K562 (cell line): Measurements from ENCODE around the gene MRPS10. TPM values are rescaled to one million over a fixed set of nuclear protein-coding genes. Genes with fewer than 3 reads are reported as not detected.
A peak's percentile ranks its signal among the peaks of the same experiment; 100 is the strongest.

Source experiments
- ATF1 ChIP-seq, 2 experiments: fragments of 450-650 bp in 1 of 2; IDR thresholded peaks; 2 replicates each; pipeline ENCODE4 v1.6.1; 2016; ENCODE audit warnings: missing compliant biosample characterization in 1 of 2, missing genetic modification characterization in 1 of 2
- ATF4 ChIP-seq: fragments of 450-650 bp; formaldehyde crosslinking; IDR thresholded peaks from 2 replicates; pipeline ENCODE4 v1.4.0; 2022; ENCODE audit warnings: mild to moderate bottlenecking, moderate library complexity
- CTBP1 ChIP-seq: fragments of 450-650 bp; IDR thresholded peaks from 2 replicates; pipeline ENCODE4 v1.6.1; 2016; ENCODE audit warnings: borderline replicate concordance
- CTCF ChIP-seq, 3 experiments: IDR thresholded peaks in 2 of 3; conservative IDR thresholded peaks in 1 of 3; 2 replicates each; pipeline ENCODE4 v1.5.1; 2011 to 2012; ENCODE audit warnings: low read length in 3 of 3, mild to moderate bottlenecking in 3 of 3, control low read depth in 2 of 3, improper control_type of control experiment in 1 of 3, inconsistent platforms in 1 of 3, low read depth in 1 of 3, mixed read lengths in 1 of 3, moderate library complexity in 1 of 3; ENCODE audit not compliant: insufficient read depth in 2 of 3
- ID3 ChIP-seq, 2 experiments: fragments of 250-450 bp in 1 of 2; fragments of 450-650 bp in 1 of 2; sonication (Bioruptor Pico) in 1 of 2; IDR thresholded peaks; 2 replicates each; pipeline versions ENCODE4 v1.6.1 to v1.8.0; 2016 to 2021; ENCODE audit warnings: mild to moderate bottlenecking in 2 of 2, moderate library complexity in 2 of 2, missing compliant biosample characterization in 1 of 2, missing genetic modification characterization in 1 of 2
- L3MBTL2 ChIP-seq: fragments of 450-650 bp; IDR thresholded peaks from 2 replicates; pipeline ENCODE4 v1.6.1; 2016; ENCODE audit warnings: mild to moderate bottlenecking, moderate library complexity
- MYNN ChIP-seq, 2 experiments: sonication (generic); formaldehyde crosslinking in 1 of 2; IDR thresholded peaks; 2 replicates each; pipeline versions ENCODE4 v1.5.0 to v1.6.1; 2016 to 2020; ENCODE audit warnings: antibody characterized with exemption in 1 of 2, missing genetic modification reagents in 1 of 2
- PKNOX1 ChIP-seq: fragments of 450-650 bp; IDR thresholded peaks from 2 replicates; pipeline ENCODE4 v1.6.1; 2016
- RAD21 ChIP-seq, 2 experiments: fragments of 250-450 bp in 1 of 2; fragments of 450-650 bp in 1 of 2; sonication (Bioruptor Pico) in 1 of 2; formaldehyde crosslinking in 1 of 2; IDR thresholded peaks in 1 of 2; conservative IDR thresholded peaks in 1 of 2; 2 replicates each; pipeline versions ENCODE4 v1.4.0 to v1.8.0; 2020 to 2022; ENCODE audit warnings: mild to moderate bottlenecking in 2 of 2, moderate library complexity in 1 of 2
- SIX5 ChIP-seq, 2 experiments: IDR thresholded peaks; 2 replicates each; pipeline ENCODE4 v1.6.1; 2011; ENCODE audit warnings: low read length in 2 of 2, borderline replicate concordance in 1 of 2, low read depth in 1 of 2, mild to moderate bottlenecking in 1 of 2, moderate library complexity in 1 of 2; ENCODE audit not compliant: insufficient read depth in 1 of 2
- SMAD4 ChIP-seq: fragments of 250-450 bp; sonication (Bioruptor Pico); conservative IDR thresholded peaks from 2 replicates; pipeline ENCODE4 v1.8.0; 2021; ENCODE audit warnings: inconsistent platforms, mild to moderate bottlenecking, moderate library complexity
- SMARCA5 ChIP-seq: fragments of 450-650 bp; IDR thresholded peaks from 2 replicates; pipeline ENCODE4 v1.6.1; 2016
- SP1 ChIP-seq: sonication (generic); formaldehyde crosslinking; IDR thresholded peaks from 2 replicates; pipeline ENCODE4 v1.8.1; 2022; ENCODE audit warnings: mild to moderate bottlenecking, missing genetic modification reagents
- SRSF9 ChIP-seq: fragments of 200-400 bp; formaldehyde crosslinking; IDR thresholded peaks from 2 replicates; pipeline ENCODE4 v1.6.1; 2017; ENCODE audit warnings: low read depth, low read length, borderline replicate concordance
- TOE1 ChIP-seq, 2 experiments: fragments of 450-650 bp in 1 of 2; sonication (generic) in 1 of 2; formaldehyde crosslinking in 1 of 2; IDR thresholded peaks; 2 replicates each; pipeline versions ENCODE4 v1.7.1 to v1.8.0; 2016 to 2022; ENCODE audit warnings: borderline replicate concordance in 2 of 2, mild to moderate bottlenecking in 2 of 2, antibody characterized with exemption in 1 of 2, inconsistent platforms in 1 of 2, low read depth in 1 of 2, missing genetic modification reagents in 1 of 2, moderate library complexity in 1 of 2
- VEZF1 ChIP-seq: fragments of 200-800 bp; sonication (Bioruptor generic); IDR thresholded peaks from 2 replicates; pipeline ENCODE4 v1.6.1; 2017; ENCODE audit warnings: missing genetic modification characterization, missing compliant biosample characterization
- ZNF165 ChIP-seq: fragments of 250-450 bp; sonication (Bioruptor Pico); IDR thresholded peaks from 2 replicates; pipeline ENCODE4 v1.4.0; 2020; ENCODE audit warnings: borderline replicate concordance
- ZNF24 ChIP-seq: fragments of 450-650 bp; IDR thresholded peaks from 2 replicates; pipeline ENCODE4 v1.6.1; 2016
- ZNF263 ChIP-seq: sonication (generic); formaldehyde crosslinking; IDR thresholded peaks from 2 replicates; pipeline ENCODE4 v1.8.0; 2022; ENCODE audit warnings: mild to moderate bottlenecking, missing genetic modification reagents, borderline replicate concordance
- ZNF780A ChIP-seq: fragments of 250-450 bp; sonication (Bioruptor Pico); IDR thresholded peaks from 2 replicates; pipeline ENCODE4 v1.5.0; 2021; ENCODE audit warnings: mild to moderate bottlenecking
- polyA plus RNA-seq, 8 experiments: library from polyadenylated mRNA; depleted of rRNA in 4 of 8; stranded (reverse) in 5 of 8; unstranded in 3 of 8; fragments of >200 nt; fragmentation: Nextera tagmentation in 2 of 8; fragmentation: Illumina TruSeq in 1 of 8; extraction: Ambion mirVana in 2 of 8; extraction: Trizol in 1 of 8; gene quantifications; 2 replicates each; pipeline versions ENCODE4 v1.2.1 to v1.2.3, GENCODE V29; 2011 to 2014; ENCODE audit warnings: inconsistent platforms in 1 of 8, missing spikeins in 1 of 8
- total RNA-seq, 7 experiments: library from RNA; depleted of rRNA in 6 of 7; stranded (reverse); fragments of >200 nt in 6 of 7; fragmentation: Illumina TruSeq in 2 of 7; extraction: Trizol in 2 of 7; gene quantifications; 2 replicates each; pipeline versions ENCODE4 v1.2.1 to v1.2.3, GENCODE V29; 2011 to 2021; ENCODE audit warnings: low replicate concordance in 1 of 7

Gene MRPS10
- total and polyA plus RNA-seq, 9 of the 15 experiments (the other 6 are each of a cell fraction or from before 2014, with no cell fraction given) = 48.6 to 166 (median 93.7) TPM

- TF ChIP-seq CTCF (IDR thresholded peaks at IDR 0.05 in 2 of 3, conservative IDR thresholded peaks at IDR 0.05 in 1 of 3; ENCODE audit: insufficient read depth in 2 of 3, low read depth in 1 of 3, low read length in 3 of 3) = peak; percentile 93 to 99 (median 94)
- TF ChIP-seq SMARCA5 = peak; percentile 64; the same call in 1 of the 2 replicates
- no peak for TF ChIP-seq MYNN (IDR thresholded peaks at IDR 0.05)
- TF ChIP-seq MYNN (CRISPR knock-in tag; IDR thresholded peaks at IDR 0.05) = no peak
- peak; percentile 98 for TF ChIP-seq RAD21 (CRISPR knock-in tag; conservative IDR thresholded peaks at IDR 0.05 in 1 of 2, IDR thresholded peaks at IDR 0.05 in 1 of 2)
- TF ChIP-seq SIX5 (IDR thresholded peaks at IDR 0.05; ENCODE audit: borderline replicate concordance in 1 of 2, insufficient read depth in 1 of 2, low read depth in 1 of 2, low read length in 2 of 2) = no peak
- no peak for TF ChIP-seq ZNF780A
- 0 out of 2 replicates have a peak, but pooled peaks have one; percentile 24 for TF ChIP-seq ZNF24
- no peak for TF ChIP-seq ZNF165 (CRISPR knock-in tag)
- peak; percentile 72 for TF ChIP-seq ZNF263 (CRISPR knock-in tag)
- TF ChIP-seq PKNOX1 = 0 out of 2 replicates have a peak, but pooled peaks have one; percentile 13
- peak; percentile 30; the same call in 1 of the 2 replicates for TF ChIP-seq TOE1 (IDR thresholded peaks at IDR 0.05; ENCODE audit: borderline replicate concordance)
- TF ChIP-seq TOE1 (CRISPR knock-in tag; IDR thresholded peaks at IDR 0.05; ENCODE audit: borderline replicate concordance, low read depth) = no peak
- no peak for TF ChIP-seq SMAD4 (CRISPR knock-in tag)
- TF ChIP-seq SRSF9 = no peak
- peak; percentile 90 for TF ChIP-seq CTBP1
- TF ChIP-seq ATF1 (CRISPR knock-in tag; IDR thresholded peaks at IDR 0.05) = no peak
- 0 out of 2 replicates have a peak, but pooled peaks have one; percentile 19 for TF ChIP-seq ATF1 (tag; IDR thresholded peaks at IDR 0.05)
- no peak for TF ChIP-seq ID3 (CRISPR knock-in tag; IDR thresholded peaks at IDR 0.05)
- peak; percentile 78; the same call in 1 of the 2 replicates for TF ChIP-seq ID3 (tag; IDR thresholded peaks at IDR 0.05)
- peak; percentile 67 for TF ChIP-seq SP1 (CRISPR knock-in tag)
- no peak for TF ChIP-seq ATF4
- peak; percentile 22 for TF ChIP-seq VEZF1
- TF ChIP-seq L3MBTL2 = peak; percentile 40; the same call in 1 of the 2 replicates
These were observed 51.1 kb downstream of the MRPS10 start (continued) for GRCh38 chr6:42166444-42167141.
